HepG2 (cell line): Measurements from ENCODE around the gene HES1.
"Not testable (repeated sequence)": the region's sequence is repeated elsewhere in the genome, so short reads cannot be mapped to it uniquely, and the experiment has no call there.

Experiments
- CCAR2 ChIP-seq: fragments of 200-400 bp; formaldehyde crosslinking; optimal IDR thresholded peaks from 2 replicates; pipeline ENCODE3; 2018; ENCODE audit warnings: low read depth, mild to moderate bottlenecking, low read length, moderate library complexity
- CTCF ChIP-seq: sonication (generic); formaldehyde crosslinking; IDR thresholded peaks from 2 replicates; pipeline ENCODE4 v1.5.0; 2020; ENCODE audit warnings: mild to moderate bottlenecking, missing genetic modification reagents, moderate library complexity
- MAZ ChIP-seq, 2 experiments: sonication (generic) in 1 of 2; formaldehyde crosslinking in 1 of 2; IDR thresholded peaks; 2 replicates each; pipeline versions ENCODE4 v1.5.0 to v1.6.1; 2012 to 2020; ENCODE audit warnings: low read depth in 2 of 2, mild to moderate bottlenecking in 2 of 2, borderline replicate concordance in 1 of 2, improper control_type of control experiment in 1 of 2, low read length in 1 of 2, missing genetic modification reagents in 1 of 2, moderate library complexity in 1 of 2
- ZNF543 ChIP-seq: sonication (generic); formaldehyde crosslinking; IDR thresholded peaks from 2 replicates; pipeline ENCODE4 v1.4.0; 2020; ENCODE audit warnings: mild to moderate bottlenecking, missing genetic modification reagents
- ZNF576 ChIP-seq: sonication (generic); formaldehyde crosslinking; IDR thresholded peaks from 2 replicates; pipeline ENCODE4 v1.4.0; 2020; ENCODE audit warnings: mild to moderate bottlenecking, missing genetic modification reagents
- ZNF780A ChIP-seq: sonication (generic); formaldehyde crosslinking; IDR thresholded peaks from 2 replicates; pipeline ENCODE4 v1.8.0; 2022; ENCODE audit warnings: mild to moderate bottlenecking, missing genetic modification reagents, moderate library complexity

- TF ChIP-seq MAZ (IDR thresholded peaks at IDR 0.05; ENCODE audit: borderline replicate concordance, low read depth, low read length); MAZ (CRISPR knock-in tag; IDR thresholded peaks at IDR 0.05; ENCODE audit: low read depth); ZNF543; ZNF780A; CTCF (CRISPR knock-in tag); ZNF576; CCAR2: not testable (repeated sequence)
These were observed 45.8 kb upstream of the HES1 start for GRCh38 chr3:194090178-194090555.
